GM12801 (cell line): ENCODE results near the gene BRD3.

Source experiments
- TF ChIP-seq, protein P1 (sequence below): IDR thresholded peaks from one replicate; pipeline ENCODE4 v1.5.1; 2011; ENCODE audit warnings: control low read depth; ENCODE audit not compliant: insufficient read length; ENCODE audit errors: extremely low read depth

The BRD3 gene

DNA sequence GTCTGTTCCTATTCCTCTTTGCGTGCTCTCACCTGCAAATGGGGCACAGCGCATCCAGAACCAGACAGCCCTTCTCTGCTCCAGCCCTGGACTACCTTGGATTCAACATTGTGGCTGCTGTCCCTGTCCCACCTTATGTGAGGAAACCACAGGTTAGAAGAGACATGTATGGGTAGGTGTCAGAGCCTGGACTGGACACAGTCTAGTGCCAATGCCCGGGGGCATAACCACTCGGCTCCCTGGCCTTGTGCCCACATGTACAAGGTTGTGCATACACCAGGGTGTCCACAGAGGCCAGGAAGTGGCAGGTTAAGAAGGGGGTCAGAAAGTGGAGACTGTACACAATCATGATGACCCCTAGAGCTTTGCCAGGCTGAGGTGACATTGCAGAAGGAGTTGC is 22.1 kb upstream of the BRD3 start:
- TF ChIP-seq, protein P1, sequence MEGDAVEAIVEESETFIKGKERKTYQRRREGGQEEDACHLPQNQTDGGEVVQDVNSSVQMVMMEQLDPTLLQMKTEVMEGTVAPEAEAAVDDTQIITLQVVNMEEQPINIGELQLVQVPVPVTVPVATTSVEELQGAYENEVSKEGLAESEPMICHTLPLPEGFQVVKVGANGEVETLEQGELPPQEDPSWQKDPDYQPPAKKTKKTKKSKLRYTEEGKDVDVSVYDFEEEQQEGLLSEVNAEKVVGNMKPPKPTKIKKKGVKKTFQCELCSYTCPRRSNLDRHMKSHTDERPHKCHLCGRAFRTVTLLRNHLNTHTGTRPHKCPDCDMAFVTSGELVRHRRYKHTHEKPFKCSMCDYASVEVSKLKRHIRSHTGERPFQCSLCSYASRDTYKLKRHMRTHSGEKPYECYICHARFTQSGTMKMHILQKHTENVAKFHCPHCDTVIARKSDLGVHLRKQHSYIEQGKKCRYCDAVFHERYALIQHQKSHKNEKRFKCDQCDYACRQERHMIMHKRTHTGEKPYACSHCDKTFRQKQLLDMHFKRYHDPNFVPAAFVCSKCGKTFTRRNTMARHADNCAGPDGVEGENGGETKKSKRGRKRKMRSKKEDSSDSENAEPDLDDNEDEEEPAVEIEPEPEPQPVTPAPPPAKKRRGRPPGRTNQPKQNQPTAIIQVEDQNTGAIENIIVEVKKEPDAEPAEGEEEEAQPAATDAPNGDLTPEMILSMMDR = no peak

DNA sequence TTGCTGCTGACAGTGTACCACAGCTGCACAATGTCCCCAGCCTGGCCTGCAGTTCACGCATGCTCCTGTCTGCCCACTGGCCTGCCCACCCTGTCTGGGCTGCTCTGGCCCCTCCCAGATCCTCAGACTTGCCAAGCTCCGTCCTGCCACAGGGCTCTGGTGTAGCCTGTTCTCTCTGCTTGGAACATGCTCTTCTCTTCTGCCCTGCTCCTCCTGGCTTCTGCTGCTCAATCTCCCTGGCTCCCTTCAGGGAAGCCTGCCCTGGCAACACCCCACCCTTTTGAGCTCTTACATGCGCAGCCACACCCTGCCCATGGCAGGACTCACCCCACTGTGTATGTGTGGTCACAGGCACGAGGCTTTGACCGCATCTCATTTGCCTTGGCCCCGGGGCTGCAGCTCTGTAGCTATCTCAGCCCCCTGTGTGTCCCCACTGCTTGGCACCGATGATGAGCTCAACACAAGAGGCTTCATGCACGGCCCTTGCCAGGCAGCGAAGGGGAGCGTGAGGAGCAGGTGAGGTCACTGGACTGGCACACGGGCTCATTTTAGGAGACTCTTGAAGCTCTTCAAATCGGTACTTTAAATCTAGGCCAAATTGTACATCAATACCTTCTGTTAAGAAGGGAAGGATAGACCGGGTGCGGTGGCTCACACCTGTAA is 20.4 kb upstream of the BRD3 start:
- TF ChIP-seq, protein P1 = no peak

DNA sequence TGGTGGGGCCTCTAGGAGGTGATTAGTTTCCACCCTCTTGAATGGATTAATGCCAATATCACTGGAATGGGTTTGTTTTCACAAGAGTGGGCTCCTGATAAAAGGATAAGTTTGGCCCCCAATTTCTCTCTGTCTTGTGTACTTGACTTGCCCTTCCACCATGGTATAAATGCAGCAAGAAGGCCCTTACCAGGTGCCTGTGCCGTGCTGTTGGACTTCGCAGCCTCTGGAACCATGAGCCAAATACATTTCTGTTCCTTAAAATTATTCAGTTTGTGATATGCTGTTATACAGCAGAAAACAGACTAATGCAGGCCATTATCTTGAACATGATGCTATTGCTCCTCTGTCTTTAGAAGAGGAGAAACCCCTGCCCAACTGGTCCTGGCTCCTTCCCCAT is 17.8 kb upstream of the BRD3 start:
- TF ChIP-seq, protein P1 = no peak

DNA sequence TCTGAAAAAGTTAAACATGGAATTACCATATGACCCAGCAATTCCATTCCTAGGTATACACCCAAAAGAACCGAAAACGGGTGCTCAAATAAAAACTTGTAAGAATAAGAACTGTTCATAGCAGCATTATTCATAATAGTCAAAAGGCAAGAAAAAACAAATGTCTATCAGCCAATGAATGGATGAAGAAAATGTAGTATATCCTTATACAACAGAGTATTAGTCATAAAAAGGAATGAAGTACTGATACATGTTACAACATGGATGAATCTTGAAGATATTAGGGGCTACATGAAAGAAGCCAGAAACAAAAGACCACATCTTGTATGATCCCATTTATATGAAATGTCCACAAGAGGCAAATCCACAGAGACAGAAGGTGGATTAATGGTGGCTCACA is 15.6 kb upstream of the BRD3 start:
- TF ChIP-seq, protein P1 = no peak

DNA sequence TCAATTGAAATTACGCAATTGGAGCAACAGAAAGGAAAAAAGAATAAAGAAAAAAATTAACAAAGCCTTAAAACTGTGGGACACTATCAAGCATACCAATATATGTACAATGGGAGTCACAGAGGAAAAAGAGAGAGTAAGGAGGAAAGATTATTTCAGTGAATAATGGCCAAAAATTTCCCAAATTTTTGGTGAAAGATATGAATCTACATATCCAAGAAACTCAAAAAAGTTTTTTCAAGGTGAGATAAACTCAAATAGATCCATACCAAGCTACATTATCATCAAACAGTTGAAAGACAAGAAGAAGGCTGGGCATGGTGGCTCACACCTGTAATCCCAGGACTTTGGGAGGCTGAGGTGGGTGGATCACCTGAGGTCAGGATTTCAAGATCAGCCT is 8.8 kb upstream of the BRD3 start:
- TF ChIP-seq, protein P1 = no peak

DNA sequence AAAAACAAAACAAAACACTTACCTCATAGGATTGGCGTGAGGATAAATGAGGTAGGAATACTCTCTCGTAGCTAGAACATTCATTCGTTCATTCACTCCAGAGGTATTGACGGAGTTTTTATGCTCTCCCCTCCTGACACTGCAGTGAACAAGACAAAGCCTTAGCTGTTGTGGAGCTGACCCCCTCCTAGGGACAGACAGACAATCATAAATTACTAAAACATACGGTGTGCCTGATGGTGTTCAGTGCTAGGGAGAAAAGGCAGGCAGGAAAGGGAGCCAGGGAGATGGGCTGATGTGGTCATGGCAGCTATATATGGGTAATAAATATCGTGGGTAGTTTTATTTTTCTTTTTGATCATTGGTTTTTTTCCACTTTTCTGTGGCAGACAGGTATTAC is 5.7 kb upstream of the BRD3 start:
- TF ChIP-seq, protein P1 = no peak

DNA sequence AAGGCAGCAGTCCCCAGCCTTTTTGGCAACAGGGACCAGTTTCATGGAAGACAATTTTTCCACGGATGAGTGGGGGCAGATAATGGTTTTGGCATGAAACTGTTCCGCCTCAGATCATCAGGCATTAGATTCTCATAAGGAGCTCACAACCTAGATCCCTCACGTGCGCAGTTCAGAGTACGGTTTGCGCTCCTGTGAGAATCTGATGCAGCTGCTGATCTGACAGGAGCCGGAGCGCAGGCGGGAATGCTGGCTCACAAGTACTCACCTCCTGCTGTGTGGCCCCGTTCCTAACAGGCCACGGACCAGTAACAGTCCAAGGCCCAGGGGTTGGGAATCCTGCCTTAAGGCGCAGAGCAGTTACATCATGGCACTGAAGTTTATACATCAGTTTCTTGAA is 3.3 kb upstream of the BRD3 start:
- TF ChIP-seq, protein P1 = no peak
